Endothelial cell of umbilical vein (primary cell): Measurements from ENCODE around the gene MAN1A2. TPM values are rescaled to one million over a fixed set of nuclear protein-coding genes. Genes with fewer than 3 reads are reported as not detected.

Experiments
- BruUV-seq: library from RNA; stranded (reverse); fragments of 400-500 nt; replicated peaks from 2 replicates; lab custom pipeline; 2021; lab: Mats Ljungman, UMichigan
- CTCF ChIA-PET: fragments of 300-600, 350-600 bp; sonication (Branson Sonifier 250); formaldehyde crosslinking; loops from one replicate; lab custom pipeline; 2021; ENCODE audit warnings: antibody characterized with exemption, inconsistent platforms; lab: Charles Lee
- POLR2A ChIA-PET: fragments of 300-600, 350-600 bp; sonication (Branson Sonifier 250); formaldehyde crosslinking; loops from one replicate; lab custom pipeline; 2021; ENCODE audit warnings: antibody characterized with exemption, inconsistent platforms; lab: Charles Lee
- DNase-seq: peaks from one replicate; pipeline ENCODE4 v3.0.0-alpha.2; 2011; ENCODE audit warnings: low read depth, low spot score
- FAIRE-seq: peaks from 2 replicates; lab custom pipeline; 2011; peaks lifted over from hg19 to GRCh38; lab: Jason Lieb, UNC
- H2AFZ ChIP-seq: 2 replicates; pipeline ENCODE4 v1.6.0; 2012; ENCODE audit warnings: low read depth, low read length, control low read depth, inconsistent platforms
- H3K27ac ChIP-seq: 2 replicates; pipeline ENCODE4 v1.5.1; 2011; ENCODE audit warnings: low read depth, mild to moderate bottlenecking, control low read depth, low read length, moderate library complexity; ENCODE audit not compliant: insufficient read depth
- H3K27me3 ChIP-seq, 2 experiments: 2 replicates each; pipeline versions ENCODE4 v1.6.0 to v1.6.1; 2011; ENCODE audit warnings: low read length in 2 of 2, mixed read lengths in 1 of 2; ENCODE audit not compliant: control insufficient read depth in 2 of 2, insufficient read depth in 2 of 2
- H3K36me3 ChIP-seq, 2 experiments: 2 replicates in 1 of 2; 3 replicates in 1 of 2; pipeline ENCODE4 v1.5.1; 2011; ENCODE audit warnings: low read length in 2 of 2, mild to moderate bottlenecking in 1 of 2, moderate library complexity in 1 of 2; ENCODE audit not compliant: control insufficient read depth in 2 of 2, insufficient read depth in 2 of 2; ENCODE audit errors: extremely low read depth in 1 of 2
- H3K4me1 ChIP-seq: 3 replicates; pipeline ENCODE4 v1.5.1; 2011; ENCODE audit warnings: mild to moderate bottlenecking, low read length; ENCODE audit not compliant: control insufficient read depth, insufficient read depth; ENCODE audit errors: extremely low read depth
- H3K4me2 ChIP-seq: 2 replicates; pipeline ENCODE4 v1.6.1; 2011; ENCODE audit warnings: low read length, control low read depth, mixed read lengths; ENCODE audit not compliant: insufficient read depth
- H3K4me3 ChIP-seq, 3 experiments: fragments of 200-600 bp in 1 of 3; sonication (generic), shearing (Covaris generic) in 1 of 3; replicated peaks in 1 of 3; 2 replicates each; pipeline ENCODE4 v1.5.1; 2011 to 2016; ENCODE audit warnings: control low read depth in 3 of 3, low read length in 3 of 3, mild to moderate bottlenecking in 2 of 3, inconsistent platforms in 1 of 3, low read depth in 1 of 3, moderate library complexity in 1 of 3; ENCODE audit not compliant: insufficient read depth in 1 of 3
- H3K79me2 ChIP-seq: 2 replicates; pipeline ENCODE4 v1.6.0; 2012; ENCODE audit warnings: low read length, inconsistent platforms; ENCODE audit not compliant: control insufficient read depth, insufficient read depth
- H3K9ac ChIP-seq: replicated peaks from 2 replicates; pipeline ENCODE3; 2011; ENCODE audit warnings: low read length, control low read depth; ENCODE audit not compliant: insufficient read depth; ENCODE audit errors: extremely low read depth
- H3K9me1 ChIP-seq: replicated peaks from 3 replicates; pipeline ENCODE4 v1.6.0; 2011; ENCODE audit warnings: mild to moderate bottlenecking, low read length; ENCODE audit not compliant: control insufficient read depth, insufficient read depth; ENCODE audit errors: extremely low read depth
- H3K9me3 ChIP-seq: replicated peaks from 2 replicates; pipeline ENCODE4 v1.5.1; 2012; ENCODE audit warnings: low read length, inconsistent platforms; ENCODE audit not compliant: control insufficient read depth, insufficient read depth
- H4K20me1 ChIP-seq: replicated peaks from 2 replicates; pipeline ENCODE3; 2011; ENCODE audit warnings: mild to moderate bottlenecking, low read length; ENCODE audit not compliant: control insufficient read depth, insufficient read depth; ENCODE audit errors: extremely low read depth
- CTCF ChIP-seq, 2 donors: IDR thresholded peaks; 1 replicate in 1 of 2; 2 replicates in 1 of 2; pipeline ENCODE4 v1.5.1; 2011; ENCODE audit warnings: low read length in 2 of 2, mild to moderate bottlenecking in 2 of 2, moderate library complexity in 2 of 2, control low read depth in 1 of 2, inconsistent platforms in 1 of 2, low read depth in 1 of 2; ENCODE audit not compliant: insufficient read depth in 1 of 2; ENCODE audit errors: extremely low read depth in 1 of 2
- EZH2 ChIP-seq: IDR thresholded peaks from 2 replicates; pipeline ENCODE4 v1.6.1; 2012; ENCODE audit warnings: borderline replicate concordance, low read depth, mild to moderate bottlenecking, moderate library complexity, low read length, inconsistent platforms; ENCODE audit not compliant: severe bottlenecking
- FOS ChIP-seq: IDR thresholded peaks from 2 replicates; pipeline ENCODE4 v1.6.1; 2011; ENCODE audit warnings: mild to moderate bottlenecking, low read length, moderate library complexity, borderline replicate concordance; ENCODE audit not compliant: insufficient read depth
- GATA2 ChIP-seq: IDR thresholded peaks from 2 replicates; pipeline ENCODE4 v1.7.0; 2011; ENCODE audit warnings: low read depth, mild to moderate bottlenecking, moderate library complexity, mixed read lengths, low read length; ENCODE audit not compliant: insufficient read length, insufficient read depth
- JUN ChIP-seq: IDR thresholded peaks from 2 replicates; pipeline ENCODE4 v1.6.1; 2011; ENCODE audit warnings: borderline replicate concordance, low read depth; ENCODE audit not compliant: insufficient read length, insufficient read depth
- MAX ChIP-seq: IDR thresholded peaks from 2 replicates; pipeline ENCODE4 v1.6.1; 2011; ENCODE audit not compliant: insufficient read depth, insufficient read length
- MYC ChIP-seq: IDR thresholded peaks from one replicate; pipeline ENCODE4 v1.6.1; 2011; ENCODE audit warnings: mild to moderate bottlenecking, low read depth, low read length
- POLR2A ChIP-seq: IDR thresholded peaks from 2 replicates; pipeline ENCODE4 v1.6.1; 2012; ENCODE audit warnings: low read depth, mild to moderate bottlenecking, control low read depth, low read length
- POLR2AphosphoS5 ChIP-seq: IDR thresholded peaks from 2 replicates; pipeline ENCODE4 v1.6.1; 2012; ENCODE audit warnings: low read depth, mild to moderate bottlenecking, control low read depth, low read length, moderate library complexity; ENCODE audit not compliant: insufficient read depth
- dilution Hi-C: fragments of 300-500 bp; cut with MboI; formaldehyde crosslinking; loops from one replicate; pipeline ENCODE4 v1.15.0; 2019; ENCODE audit warnings: low sequenced_read_pairs; ENCODE audit not compliant: extremely low pct_ligation_motif_present
- intact Hi-C: fragments of 100-400 bp; cut with micrococcal nuclease; formaldehyde crosslinking; loops from one replicate; pipeline ENCODE4 v1.10.0; 2022
- polyA plus RNA-seq, 4 experiments: library from polyadenylated mRNA; depleted of rRNA in 3 of 4; stranded (reverse) in 3 of 4; unstranded in 1 of 4; fragments of >200 nt; gene quantifications; 2 replicates each; pipeline versions ENCODE4 v1.2.1 to v1.2.3, GENCODE V29; 2011 to 2012; ENCODE audit warnings: missing spikeins in 1 of 4
- total RNA-seq: library from RNA; stranded (reverse); gene quantifications from 2 replicates; pipeline ENCODE4 v1.2.3, GENCODE V29; 2021

The MAN1A2 gene
- total and polyA plus RNA-seq, 2 donors (not counting 3 experiments of a cell fraction or from before 2014, with no cell fraction given), result 13.5 to 36.2 TPM

- Histone ChIP-seq H3K4me1 (no peaks in the 10 kb centered on the region), H3K9me1 (no peaks in the 10 kb centered on the region), H3K9ac (no peak overlapping the region), H3K4me3 (no peak overlapping the region), H3K36me3 (no peaks in the 10 kb centered on the region), H3K9me3 (no peaks in the 10 kb centered on the region), H3K4me2 (no peak overlapping the region), H2AFZ (no peak overlapping the region), H4K20me1 (no peaks in the 10 kb centered on the region), H3K79me2 (no peaks in the 10 kb centered on the region), H3K27ac (no peak overlapping the region), H3K27me3 (peaks cover 2 to 5% of the 10 kb centered on the region in 2 experiments)
- no peak for FAIRE-seq
- intact Hi-C loops (no loop called here), dilution Hi-C loops (loop anchor here (25.0 kb wide), 1 partner anchor 218 kb away; no protein-coding TSS in a partner anchor)
- no peak for DNase-seq
- TF ChIP-seq POLR2A (no peak), CTCF (IDR thresholded peaks at IDR 0.05; ENCODE audit: extremely low read depth in 1 of 2, insufficient read depth in 1 of 2, low read depth in 1 of 2, low read length in 2 of 2) (no peak), POLR2AphosphoS5 (no peak), JUN (no peak), FOS (no peak), MYC (no peak), EZH2 (no peak), MAX (no peak), GATA2 (no peak)
- ChIA-PET CTCF (interaction anchor here (4.5 to 13.9 kb wide), 2 partner anchors 10 to 212 kb away, joined by 36 to 398 read pairs; no protein-coding TSS in a partner anchor), POLR2A (no interaction called here)
- BruUV-seq, result no TSS peak
Measured at GRCh38 chr1:117544509-117545109, 177.4 kb downstream of the MAN1A2 start.
